Measurements from ENCODE around the gene TULP4.

TULP4 gene

DNA sequence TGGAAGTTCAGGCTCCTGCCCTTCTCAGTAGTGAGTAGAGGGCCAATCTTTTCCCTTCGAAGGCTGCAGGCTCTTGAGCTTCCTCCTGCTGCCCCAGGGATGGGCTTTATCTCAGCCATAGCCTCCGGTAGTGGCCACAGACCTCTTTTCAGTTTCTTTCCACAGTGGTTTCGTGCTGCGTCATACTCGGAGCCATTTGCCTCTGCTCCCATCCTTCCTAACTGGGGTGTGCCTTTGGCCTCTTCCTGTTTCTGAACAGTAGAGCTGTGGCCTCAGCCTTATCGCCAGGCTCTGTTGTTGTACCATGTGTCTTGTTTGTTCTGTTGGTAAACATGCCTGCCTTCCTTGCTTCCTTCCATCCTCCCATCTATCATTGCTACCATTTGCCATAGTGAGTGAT lies 54.1 kb downstream of the TULP4 start:
- H3K27ac ChIP-seq: no peak overlapping the region
- TF ChIP-seq, protein P1, sequence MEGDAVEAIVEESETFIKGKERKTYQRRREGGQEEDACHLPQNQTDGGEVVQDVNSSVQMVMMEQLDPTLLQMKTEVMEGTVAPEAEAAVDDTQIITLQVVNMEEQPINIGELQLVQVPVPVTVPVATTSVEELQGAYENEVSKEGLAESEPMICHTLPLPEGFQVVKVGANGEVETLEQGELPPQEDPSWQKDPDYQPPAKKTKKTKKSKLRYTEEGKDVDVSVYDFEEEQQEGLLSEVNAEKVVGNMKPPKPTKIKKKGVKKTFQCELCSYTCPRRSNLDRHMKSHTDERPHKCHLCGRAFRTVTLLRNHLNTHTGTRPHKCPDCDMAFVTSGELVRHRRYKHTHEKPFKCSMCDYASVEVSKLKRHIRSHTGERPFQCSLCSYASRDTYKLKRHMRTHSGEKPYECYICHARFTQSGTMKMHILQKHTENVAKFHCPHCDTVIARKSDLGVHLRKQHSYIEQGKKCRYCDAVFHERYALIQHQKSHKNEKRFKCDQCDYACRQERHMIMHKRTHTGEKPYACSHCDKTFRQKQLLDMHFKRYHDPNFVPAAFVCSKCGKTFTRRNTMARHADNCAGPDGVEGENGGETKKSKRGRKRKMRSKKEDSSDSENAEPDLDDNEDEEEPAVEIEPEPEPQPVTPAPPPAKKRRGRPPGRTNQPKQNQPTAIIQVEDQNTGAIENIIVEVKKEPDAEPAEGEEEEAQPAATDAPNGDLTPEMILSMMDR (conservative IDR thresholded peaks at IDR 0.05): no peak

- TF ChIP-seq, protein P1 (conservative IDR thresholded peaks at IDR 0.05): no peak
Measured at GRCh38 chr6:158367816-158368215, 55.6 kb downstream of the TULP4 start.

DNA sequence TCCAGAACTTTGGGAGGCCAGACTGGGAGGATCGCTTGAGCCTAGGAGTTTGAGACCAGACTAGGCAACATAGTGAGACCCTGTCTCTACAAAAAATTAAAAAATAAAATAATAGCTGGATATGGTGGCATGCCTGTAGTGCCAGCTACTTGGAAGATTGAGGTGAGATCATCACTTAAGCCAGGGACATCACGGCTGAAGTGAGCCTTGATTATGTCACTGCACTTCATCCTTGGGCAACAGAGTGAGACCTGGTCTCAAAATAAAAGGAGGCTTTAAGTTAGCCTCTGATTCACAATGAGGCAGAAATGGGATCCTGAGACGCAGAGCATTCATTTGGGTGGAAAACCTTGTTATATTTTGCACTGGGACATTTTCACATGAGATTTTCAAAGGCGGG lies 57.0 kb downstream of the TULP4 start:
- no peak overlapping the region for H3K27ac ChIP-seq
- TF ChIP-seq, protein P1 (conservative IDR thresholded peaks at IDR 0.05): no peak

More at GRCh38 chr6:158367816-158368215, 55.6 kb downstream of the TULP4 start:
- no peak overlapping the region for H3K27ac ChIP-seq

DNA sequence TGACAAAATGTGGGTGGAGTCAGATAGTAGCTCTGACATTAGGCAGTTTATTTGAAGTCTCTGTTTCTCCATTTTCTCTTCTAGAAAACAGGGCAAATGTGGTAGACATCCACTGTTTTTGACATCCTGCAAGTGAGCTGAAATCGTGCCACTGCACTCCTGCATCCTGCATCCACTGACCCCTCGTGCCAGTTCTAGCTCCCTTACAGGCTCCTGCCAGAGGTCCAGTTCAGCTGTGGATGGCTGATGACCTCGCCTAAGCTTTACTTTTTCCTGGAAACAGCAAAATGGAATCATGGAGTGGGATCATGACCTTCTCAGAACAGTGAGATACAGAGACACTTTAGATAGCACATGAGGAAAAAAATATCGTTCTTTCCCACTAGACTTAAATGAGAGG lies 58.5 kb downstream of the TULP4 start:
- TF ChIP-seq, protein P1 (conservative IDR thresholded peaks at IDR 0.05): no peak
- no peak overlapping the region for H3K27ac ChIP-seq

DNA sequence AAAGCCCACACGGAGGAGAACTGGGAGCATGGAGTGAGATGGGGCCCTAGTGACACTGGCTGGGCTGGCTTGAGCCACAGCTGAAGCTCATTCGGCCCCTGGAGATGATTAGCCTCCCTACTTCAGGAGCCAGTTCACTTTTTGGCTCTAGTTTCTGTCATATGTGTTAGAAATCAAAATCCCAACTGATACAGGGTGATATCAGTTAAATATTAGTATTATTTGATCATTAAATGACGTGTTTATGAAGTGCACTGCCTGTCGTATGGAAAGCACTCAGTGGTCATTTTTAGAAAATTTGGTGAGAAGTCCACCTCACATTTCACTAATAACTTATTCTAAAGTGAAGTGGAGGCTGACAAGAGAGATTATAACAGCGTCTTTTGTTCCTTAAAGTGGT lies 59.0 kb downstream of the TULP4 start:
- no peak overlapping the region for H3K27ac ChIP-seq
- TF ChIP-seq, protein P1 (conservative IDR thresholded peaks at IDR 0.05): no peak

DNA sequence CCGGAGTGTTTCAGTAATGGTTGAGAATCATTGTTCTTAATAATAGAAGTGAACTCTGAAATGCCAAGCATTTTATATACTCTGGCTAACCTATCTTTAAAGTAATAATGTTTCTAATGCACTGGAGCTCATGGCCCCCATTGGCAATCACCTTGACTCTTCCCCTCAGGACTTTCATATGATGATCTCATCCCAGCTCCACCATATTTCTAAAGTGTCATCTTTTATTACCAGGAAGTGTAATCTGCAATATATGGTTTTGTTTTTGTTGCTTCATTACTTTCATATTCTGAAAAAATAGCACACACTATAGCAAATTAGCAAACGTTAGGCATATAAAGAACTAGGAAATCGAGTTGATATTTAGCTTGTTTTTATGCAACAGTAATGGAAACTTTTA lies 60.3 kb downstream of the TULP4 start:
- TF ChIP-seq, protein P1 (conservative IDR thresholded peaks at IDR 0.05): no peak
- H3K27ac ChIP-seq: no peak overlapping the region

DNA sequence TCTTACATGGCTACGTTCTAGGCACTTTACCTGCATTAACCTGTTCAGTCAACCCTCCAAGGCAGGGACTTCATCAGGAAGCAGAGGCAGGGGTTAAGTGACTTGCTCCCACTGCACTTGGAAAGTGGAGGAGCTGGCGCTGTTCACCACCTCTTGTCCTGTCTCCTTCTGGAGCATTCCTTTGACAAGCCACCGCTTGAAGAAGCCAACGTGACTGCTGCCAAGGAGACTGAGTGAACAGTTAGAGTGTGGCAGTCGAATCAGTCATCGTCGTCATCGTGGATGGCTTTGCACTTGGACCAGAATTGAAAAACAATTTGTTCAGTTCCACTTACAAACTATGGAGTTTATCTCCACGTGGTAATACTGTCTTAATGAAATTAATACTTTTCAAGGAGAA lies 60.9 kb downstream of the TULP4 start:
- H3K27ac ChIP-seq: no peak overlapping the region
- TF ChIP-seq, protein P1 (conservative IDR thresholded peaks at IDR 0.05): no peak

DNA sequence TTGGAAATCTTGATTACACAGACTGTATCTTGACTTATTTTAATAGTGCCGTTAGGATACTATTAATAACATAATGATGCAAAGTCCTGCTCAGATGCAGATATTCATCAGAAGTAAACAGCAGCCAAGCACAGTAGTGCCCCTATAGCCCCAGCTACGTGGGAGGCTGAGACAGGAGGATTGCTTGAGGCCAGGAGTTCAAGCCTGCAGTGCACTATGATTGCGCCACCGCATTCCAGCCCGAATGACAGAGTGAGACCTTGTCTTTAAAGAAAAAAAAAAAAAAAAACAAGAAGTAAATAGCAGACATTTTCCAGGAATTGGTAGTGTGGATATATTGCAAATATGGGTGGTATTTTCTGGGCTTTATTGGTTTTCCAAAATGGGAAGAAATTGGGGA lies 61.8 kb downstream of the TULP4 start:
- TF ChIP-seq, protein P1 (conservative IDR thresholded peaks at IDR 0.05): no peak
- H3K27ac ChIP-seq: no peak overlapping the region
